ENCODE measurements around the gene SFTA2.

- TF ChIP-seq, protein P1, sequence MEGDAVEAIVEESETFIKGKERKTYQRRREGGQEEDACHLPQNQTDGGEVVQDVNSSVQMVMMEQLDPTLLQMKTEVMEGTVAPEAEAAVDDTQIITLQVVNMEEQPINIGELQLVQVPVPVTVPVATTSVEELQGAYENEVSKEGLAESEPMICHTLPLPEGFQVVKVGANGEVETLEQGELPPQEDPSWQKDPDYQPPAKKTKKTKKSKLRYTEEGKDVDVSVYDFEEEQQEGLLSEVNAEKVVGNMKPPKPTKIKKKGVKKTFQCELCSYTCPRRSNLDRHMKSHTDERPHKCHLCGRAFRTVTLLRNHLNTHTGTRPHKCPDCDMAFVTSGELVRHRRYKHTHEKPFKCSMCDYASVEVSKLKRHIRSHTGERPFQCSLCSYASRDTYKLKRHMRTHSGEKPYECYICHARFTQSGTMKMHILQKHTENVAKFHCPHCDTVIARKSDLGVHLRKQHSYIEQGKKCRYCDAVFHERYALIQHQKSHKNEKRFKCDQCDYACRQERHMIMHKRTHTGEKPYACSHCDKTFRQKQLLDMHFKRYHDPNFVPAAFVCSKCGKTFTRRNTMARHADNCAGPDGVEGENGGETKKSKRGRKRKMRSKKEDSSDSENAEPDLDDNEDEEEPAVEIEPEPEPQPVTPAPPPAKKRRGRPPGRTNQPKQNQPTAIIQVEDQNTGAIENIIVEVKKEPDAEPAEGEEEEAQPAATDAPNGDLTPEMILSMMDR (conservative IDR thresholded peaks at IDR 0.05; ENCODE audit: low read length): no peak
- TF ChIP-seq EZH2phosphoT487 (IDR thresholded peaks at IDR 0.05; ENCODE audit: borderline replicate concordance, low read depth, low read length): no peak
Observed at GRCh38 chr6:30894935-30895334, 37.0 kb downstream of the SFTA2 start.

All from OCI-LY7 (cell line).